ENCODE data around the gene ASXL1. TPM values are rescaled to one million over a fixed set of nuclear protein-coding genes. Genes with fewer than 3 reads are reported as not detected.

ASXL1 gene
- total RNA-seq, 1 donor from 2014 or later = 71.9 TPM

- Histone ChIP-seq H3K36me3 (peaks cover 77% of the 10 kb centered on the region), H3K4me1 (peaks cover 45% of the 10 kb centered on the region), H3K27ac (peak overlapping the region; percentile 4), H3K4me3 (no peak overlapping the region), H3K9me3 (no peaks in the 10 kb centered on the region), H3K27me3 (ENCODE audit: low read depth) (no peaks in the 10 kb centered on the region)
- TF ChIP-seq CTCF (IDR thresholded peaks at IDR 0.05) = no peak
- ATAC-seq (no peak), DNase-seq (peak; percentile 43)
- intact Hi-C loops (cut with DNase I) = no loop called here
Measured at GRCh38 chr20:32451682-32452461, 93.7 kb downstream of the ASXL1 start.

- ATAC-seq (no peak), DNase-seq (no peak)
- H3K27me3 ChIP-seq (ENCODE audit: low read depth) = no peaks in the 10 kb centered on the region
- no peak overlapping the region for H3K27ac ChIP-seq
- no peak overlapping the region for H3K4me3 ChIP-seq
- TF ChIP-seq CTCF (IDR thresholded peaks at IDR 0.05) = no peak
- intact Hi-C loops (cut with DNase I) = no loop called here
- no peaks in the 10 kb centered on the region for H3K9me3 ChIP-seq
- H3K4me1 ChIP-seq = peaks cover 54% of the 10 kb centered on the region
- peaks cover 67% of the 10 kb centered on the region for H3K36me3 ChIP-seq
Measured at GRCh38 chr20:32452776-32453466, 94.8 kb downstream of the ASXL1 start.

DNA sequence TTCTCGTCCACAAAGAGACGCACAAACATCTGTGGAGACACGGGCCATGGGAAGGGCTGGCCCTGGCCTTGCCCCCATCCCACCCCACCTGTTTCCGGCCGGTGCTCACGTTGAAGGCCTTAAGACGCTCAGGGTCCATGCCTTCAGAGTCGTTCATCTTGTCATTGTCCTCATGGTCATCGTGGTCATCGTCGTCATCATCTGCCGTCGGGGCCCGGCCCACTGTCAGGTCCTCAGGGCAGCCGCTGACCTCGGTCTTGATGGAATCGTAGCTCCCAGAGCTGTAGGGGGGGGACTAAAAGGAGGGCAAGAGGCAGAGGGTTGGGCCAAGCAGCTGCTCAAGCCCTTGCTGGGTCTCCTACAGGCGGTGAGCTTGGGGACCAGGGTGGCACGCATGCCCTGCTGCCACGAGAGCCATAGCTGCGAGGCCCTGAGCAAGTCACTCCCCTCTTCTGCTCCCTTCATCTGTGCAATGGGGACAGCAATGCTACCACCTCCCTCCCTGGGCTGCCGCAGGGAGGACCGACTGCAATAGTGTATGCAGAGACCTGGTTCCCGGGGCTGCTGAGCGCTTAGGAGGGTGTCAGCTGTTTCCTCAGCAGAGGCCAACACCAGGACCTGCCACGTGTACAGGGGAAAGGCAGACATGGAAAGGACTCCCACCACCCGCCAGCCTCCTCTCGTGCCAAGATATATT is 95.5 kb downstream of the ASXL1 start:
- H3K4me1 ChIP-seq = peaks cover 54% of the 10 kb centered on the region
- no peaks in the 10 kb centered on the region for H3K27me3 ChIP-seq (ENCODE audit: low read depth)
- DNase-seq (peak; percentile 43), ATAC-seq (no peak)
- intact Hi-C loops (cut with DNase I) = no loop called here
- no peak overlapping the region for H3K27ac ChIP-seq
- no peaks in the 10 kb centered on the region for H3K9me3 ChIP-seq
- no peak for TF ChIP-seq CTCF (IDR thresholded peaks at IDR 0.05)
- peaks cover 61% of the 10 kb centered on the region for H3K36me3 ChIP-seq
- H3K4me3 ChIP-seq = no peak overlapping the region

- H3K27ac ChIP-seq = no peak overlapping the region
- H3K4me1 ChIP-seq = peaks cover 45% of the 10 kb centered on the region
- TF ChIP-seq CTCF (IDR thresholded peaks at IDR 0.05) = no peak
- no peak overlapping the region for H3K4me3 ChIP-seq
- peaks cover 53% of the 10 kb centered on the region for H3K36me3 ChIP-seq
- DNase-seq = no peak
- no peak for ATAC-seq
- H3K27me3 ChIP-seq (ENCODE audit: low read depth) = no peaks in the 10 kb centered on the region
- H3K9me3 ChIP-seq = no peaks in the 10 kb centered on the region
- intact Hi-C loops (cut with DNase I) = no loop called here
Measured at GRCh38 chr20:32454164-32455145, 96.3 kb downstream of the ASXL1 start.
